ENCODE data around the gene WDFY3. TPM values are rescaled to one million over a fixed set of nuclear protein-coding genes. Genes with fewer than 3 reads are reported as not detected.
"Not testable (repeated sequence)": the region's sequence is repeated elsewhere in the genome, so short reads cannot be mapped to it uniquely, and the experiment has no call there.

The WDFY3 gene
- total and polyA plus RNA-seq, 2 donors (not counting 1 experiment from before 2014, with no cell fraction given): 0.05 to 0.36 TPM

GRCh38 chr4:84809946-84810345 lies 156.5 kb downstream of the WDFY3 start:
- Histone ChIP-seq H3K4me3 (ENCODE audit: control extremely low read depth in 1 of 5, extremely low read depth in 1 of 5, insufficient read depth in 1 of 5, low read depth in 2 of 5, low read length in 4 of 5) (no peak overlapping the region), H4K20me1 (ENCODE audit: control insufficient read depth, insufficient read depth, low read length, poor library complexity, severe bottlenecking) (no peaks in the 10 kb centered on the region), H3K9ac (ENCODE audit: low read length) (no peak overlapping the region), H2AFZ (ENCODE audit: insufficient read depth, low read depth, low read length, poor library complexity, severe bottlenecking) (no peak overlapping the region), H3K9me3 (ENCODE audit: control extremely low read depth in 1 of 3, control insufficient read depth in 2 of 3, insufficient read depth in 1 of 3, low read length in 2 of 3) (no peaks in the 10 kb centered on the region), H3K27me3 (replicated peaks in 1 of 4; ENCODE audit: control extremely low read depth in 1 of 4, control insufficient read depth in 3 of 4, insufficient read depth in 4 of 4, low read length in 3 of 4) (no peaks in the 10 kb centered on the region), H3K36me3 (replicated peaks in 1 of 2; ENCODE audit: control extremely low read depth in 1 of 2, control insufficient read depth in 1 of 2, extremely low read depth in 1 of 2, insufficient read depth in 2 of 2, low read length in 1 of 2) (no peaks in the 10 kb centered on the region), H3K4me1 (ENCODE audit: control insufficient read depth in 2 of 2, insufficient read depth in 2 of 2, low read length in 2 of 2) (no peaks in the 10 kb centered on the region), H3K27ac (ENCODE audit: low read length in 2 of 2) (no peak overlapping the region), H3K4me2 (replicated peaks; ENCODE audit: low read depth, low read length, poor library complexity, severe bottlenecking) (no peak overlapping the region), H3K79me2 (ENCODE audit: control insufficient read depth, insufficient read depth, low read length) (no peaks in the 10 kb centered on the region)
- H3K27ac Mint-ChIP-seq: no peak overlapping the region
- POLR2A ChIA-PET: no interaction called here
- intact Hi-C loops (cut with micrococcal nuclease): no loop called here
- H3K4me3 Mint-ChIP-seq: no peak overlapping the region
- ATAC-seq (ENCODE audit: low read depth): no peak
- no peak for DNase-seq
- no peaks in the 10 kb centered on the region for H3K9me3 Mint-ChIP-seq (ENCODE audit: insufficient read depth)
- TF ChIP-seq CTCF (IDR thresholded peaks at IDR 0.05) (no peak), EZH2 (IDR thresholded peaks at IDR 0.05; ENCODE audit: borderline replicate concordance, insufficient read depth, low read depth, low read length, poor library complexity, severe bottlenecking) (no peak)
- H3K4me1 Mint-ChIP-seq: no peaks in the 10 kb centered on the region
- H3K27me3 Mint-ChIP-seq: no peaks in the 10 kb centered on the region
- CTCF ChIA-PET: no interaction called here
- 80% methylated on average over 2 of the region's 9 CpGs for WGBS (ENCODE audit: insufficient coverage)

GRCh38 chr4:84808332-84808731 lies 158.2 kb downstream of the WDFY3 start:
- H3K9me3 Mint-ChIP-seq (ENCODE audit: insufficient read depth): no peaks in the 10 kb centered on the region
- POLR2A ChIA-PET: no interaction called here
- no peak overlapping the region for H3K27ac Mint-ChIP-seq
- Histone ChIP-seq H3K79me2 (ENCODE audit: control insufficient read depth, insufficient read depth, low read length) (no peaks in the 10 kb centered on the region), H3K4me2 (replicated peaks; ENCODE audit: low read depth, low read length, poor library complexity, severe bottlenecking) (no peak overlapping the region), H3K4me3 (ENCODE audit: control extremely low read depth in 1 of 5, extremely low read depth in 1 of 5, insufficient read depth in 1 of 5, low read depth in 2 of 5, low read length in 4 of 5) (no peak overlapping the region), H3K4me1 (ENCODE audit: control insufficient read depth in 2 of 2, insufficient read depth in 2 of 2, low read length in 2 of 2) (no peaks in the 10 kb centered on the region), H3K27me3 (replicated peaks in 1 of 4; ENCODE audit: control extremely low read depth in 1 of 4, control insufficient read depth in 3 of 4, insufficient read depth in 4 of 4, low read length in 3 of 4) (no peaks in the 10 kb centered on the region), H3K9me3 (ENCODE audit: control extremely low read depth in 1 of 3, control insufficient read depth in 2 of 3, insufficient read depth in 1 of 3, low read length in 2 of 3) (no peaks in the 10 kb centered on the region), H2AFZ (ENCODE audit: insufficient read depth, low read depth, low read length, poor library complexity, severe bottlenecking) (no peak overlapping the region), H3K9ac (ENCODE audit: low read length) (no peak overlapping the region), H4K20me1 (ENCODE audit: control insufficient read depth, insufficient read depth, low read length, poor library complexity, severe bottlenecking) (no peaks in the 10 kb centered on the region), H3K27ac (ENCODE audit: low read length in 2 of 2) (no peak overlapping the region), H3K36me3 (replicated peaks in 1 of 2; ENCODE audit: control extremely low read depth in 1 of 2, control insufficient read depth in 1 of 2, extremely low read depth in 1 of 2, insufficient read depth in 2 of 2, low read length in 1 of 2) (no peaks in the 10 kb centered on the region)
- intact Hi-C loops (cut with micrococcal nuclease): no loop called here
- no peaks in the 10 kb centered on the region for H3K27me3 Mint-ChIP-seq
- no peaks in the 10 kb centered on the region for H3K4me1 Mint-ChIP-seq
- no peak for ATAC-seq (ENCODE audit: low read depth)
- WGBS (ENCODE audit: insufficient coverage): 100% methylated on average over 1 of the region's 2 CpGs
- no peak for DNase-seq
- TF ChIP-seq CTCF (IDR thresholded peaks at IDR 0.05) (no peak), EZH2 (IDR thresholded peaks at IDR 0.05; ENCODE audit: borderline replicate concordance, insufficient read depth, low read depth, low read length, poor library complexity, severe bottlenecking) (no peak)
- H3K4me3 Mint-ChIP-seq: no peak overlapping the region
- CTCF ChIA-PET: no interaction called here

- H3K4me1 Mint-ChIP-seq; POLR2A ChIA-PET; H3K4me1 ChIP-seq (ENCODE audit: control insufficient read depth in 2 of 2, insufficient read depth in 2 of 2, low read length in 2 of 2); H2AFZ ChIP-seq (ENCODE audit: insufficient read depth, low read depth, low read length, poor library complexity, severe bottlenecking); H3K9ac ChIP-seq (ENCODE audit: low read length); intact Hi-C loops (cut with micrococcal nuclease); H3K27ac Mint-ChIP-seq; H3K27me3 ChIP-seq (replicated peaks in 1 of 4; ENCODE audit: control extremely low read depth in 1 of 4, control insufficient read depth in 3 of 4, insufficient read depth in 4 of 4, low read length in 3 of 4); H3K36me3 ChIP-seq (replicated peaks in 1 of 2; ENCODE audit: control extremely low read depth in 1 of 2, control insufficient read depth in 1 of 2, extremely low read depth in 1 of 2, insufficient read depth in 2 of 2, low read length in 1 of 2); CTCF ChIA-PET; H3K27me3 Mint-ChIP-seq; H4K20me1 ChIP-seq (ENCODE audit: control insufficient read depth, insufficient read depth, low read length, poor library complexity, severe bottlenecking); H3K27ac ChIP-seq (ENCODE audit: low read length in 2 of 2); H3K4me2 ChIP-seq (replicated peaks; ENCODE audit: low read depth, low read length, poor library complexity, severe bottlenecking); H3K4me3 Mint-ChIP-seq; H3K79me2 ChIP-seq (ENCODE audit: control insufficient read depth, insufficient read depth, low read length); H3K9me3 ChIP-seq (ENCODE audit: control extremely low read depth in 1 of 3, control insufficient read depth in 2 of 3, insufficient read depth in 1 of 3, low read length in 2 of 3); DNase-seq; H3K9me3 Mint-ChIP-seq (ENCODE audit: insufficient read depth); H3K4me3 ChIP-seq (ENCODE audit: control extremely low read depth in 1 of 5, extremely low read depth in 1 of 5, insufficient read depth in 1 of 5, low read depth in 2 of 5, low read length in 4 of 5); ATAC-seq (ENCODE audit: low read depth): not testable (repeated sequence)
- WGBS (ENCODE audit: insufficient coverage): 98% methylated on average over 7 of the region's 11 CpGs
Observed at GRCh38 chr4:84806541-84806940, 159.9 kb downstream of the WDFY3 start.

Measured in B cell (primary cell).